HG03571 (cell line): ENCODE measurements around the gene TTC7B.

Experiments used
- ATAC-seq: cut with Tn5 transposase; IDR thresholded peaks from one replicate; pipeline ENCODE4 v1.9.1; 2021; ENCODE audit not compliant: unreplicated experiment

TTC7B gene

GRCh38 chr14:90551733-90552464, 264.3 kb downstream of the TTC7B start:
- no peak for ATAC-seq

DNA sequence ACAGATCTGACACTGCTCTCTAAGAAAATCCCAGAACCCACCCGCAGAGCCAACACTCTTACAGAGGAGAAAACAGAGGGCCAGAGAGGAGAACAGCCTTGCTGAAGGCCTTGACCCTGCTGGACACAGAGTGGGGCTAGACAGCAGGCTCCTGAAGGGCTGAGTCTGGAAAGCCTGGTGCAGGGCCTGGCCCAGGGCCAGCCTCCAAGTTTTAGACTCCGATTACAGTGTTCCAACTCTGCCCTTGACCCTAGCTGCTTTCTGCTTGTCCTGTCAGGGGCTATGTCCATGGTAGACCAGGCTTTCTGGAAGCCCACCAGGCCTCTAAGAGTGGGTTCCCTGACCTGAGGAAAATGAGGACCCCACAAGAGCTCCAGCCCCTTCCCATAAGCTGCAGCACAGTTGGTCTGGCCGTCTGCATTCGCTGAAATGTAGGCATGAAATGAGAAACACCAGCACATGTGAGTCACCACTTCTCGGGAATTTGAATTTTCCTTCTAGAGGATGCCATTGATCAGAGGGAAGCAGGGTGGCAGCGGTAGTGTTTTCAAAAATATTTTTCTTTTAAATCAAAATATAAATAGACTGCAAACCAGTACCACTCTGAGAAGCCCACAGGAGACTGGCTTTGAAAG, 265.0 kb downstream of the TTC7B start:
- no peak for ATAC-seq

DNA sequence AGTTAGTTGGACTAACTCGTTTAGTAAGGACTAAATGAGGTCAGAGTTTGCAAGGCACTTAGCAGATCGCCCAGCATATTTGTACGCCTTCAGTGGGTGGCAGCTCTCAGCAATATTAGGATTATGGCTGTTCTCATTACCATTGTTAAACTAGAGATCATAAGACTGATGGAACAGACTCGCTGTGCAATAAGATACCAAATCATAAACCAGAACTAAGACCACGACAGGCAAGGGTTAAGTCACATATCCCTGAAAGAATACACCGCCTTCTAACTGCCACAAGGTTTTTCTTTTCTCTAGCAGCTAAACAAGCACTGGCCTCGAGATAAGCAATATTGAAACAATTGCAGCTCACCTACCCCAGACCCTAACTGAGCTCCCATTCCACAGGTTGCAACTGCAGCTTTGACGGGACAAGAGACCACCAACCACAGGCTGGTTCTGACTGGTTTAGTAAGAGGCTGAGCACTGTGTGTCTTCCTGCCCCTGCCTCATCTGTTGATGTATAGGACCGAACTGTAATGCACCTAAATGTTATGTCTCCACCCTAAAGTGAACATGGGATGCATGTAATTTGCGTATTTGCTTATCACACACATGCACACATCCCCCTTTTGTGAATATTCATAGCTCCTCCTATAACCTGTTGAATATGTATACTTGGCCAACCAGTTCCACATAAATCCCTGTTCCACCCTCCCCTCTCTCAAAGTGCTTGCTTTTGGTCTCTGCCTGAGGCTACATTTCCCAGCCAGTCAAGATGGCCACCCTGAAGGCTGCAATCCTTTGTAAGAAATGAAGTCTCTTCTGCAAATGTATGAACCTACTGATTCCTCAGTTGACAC, 266.2 kb downstream of the TTC7B start:
- no peak for ATAC-seq

GRCh38 chr14:90548455-90548854, 267.8 kb downstream of the TTC7B start:
- ATAC-seq, result no peak

- no peak for ATAC-seq
Observed at GRCh38 chr14:90547968-90548367, 268.3 kb downstream of the TTC7B start.

DNA sequence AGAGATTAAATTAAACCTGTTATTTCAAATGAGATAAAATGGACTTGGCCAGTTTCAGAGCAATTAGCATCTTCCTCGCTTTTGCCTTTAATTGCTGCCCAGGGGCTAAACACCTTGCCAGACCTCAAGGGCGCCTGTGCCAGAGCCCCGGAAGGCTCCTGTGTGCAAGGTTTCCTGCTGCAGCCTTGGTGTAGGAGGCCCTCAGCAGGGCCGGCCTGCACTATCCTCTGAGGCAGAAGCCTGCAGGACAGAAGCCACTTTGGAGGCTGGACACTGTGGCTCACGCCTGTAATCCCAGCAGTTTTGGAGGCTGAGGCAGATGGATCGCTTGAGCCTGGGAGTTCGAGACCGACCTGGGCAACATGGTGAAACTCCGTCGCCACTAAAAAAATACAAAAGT, 269.0 kb downstream of the TTC7B start:
- no peak for ATAC-seq

- ATAC-seq, result no peak
Observed at GRCh38 chr14:90546767-90547166, 269.5 kb downstream of the TTC7B start.

DNA sequence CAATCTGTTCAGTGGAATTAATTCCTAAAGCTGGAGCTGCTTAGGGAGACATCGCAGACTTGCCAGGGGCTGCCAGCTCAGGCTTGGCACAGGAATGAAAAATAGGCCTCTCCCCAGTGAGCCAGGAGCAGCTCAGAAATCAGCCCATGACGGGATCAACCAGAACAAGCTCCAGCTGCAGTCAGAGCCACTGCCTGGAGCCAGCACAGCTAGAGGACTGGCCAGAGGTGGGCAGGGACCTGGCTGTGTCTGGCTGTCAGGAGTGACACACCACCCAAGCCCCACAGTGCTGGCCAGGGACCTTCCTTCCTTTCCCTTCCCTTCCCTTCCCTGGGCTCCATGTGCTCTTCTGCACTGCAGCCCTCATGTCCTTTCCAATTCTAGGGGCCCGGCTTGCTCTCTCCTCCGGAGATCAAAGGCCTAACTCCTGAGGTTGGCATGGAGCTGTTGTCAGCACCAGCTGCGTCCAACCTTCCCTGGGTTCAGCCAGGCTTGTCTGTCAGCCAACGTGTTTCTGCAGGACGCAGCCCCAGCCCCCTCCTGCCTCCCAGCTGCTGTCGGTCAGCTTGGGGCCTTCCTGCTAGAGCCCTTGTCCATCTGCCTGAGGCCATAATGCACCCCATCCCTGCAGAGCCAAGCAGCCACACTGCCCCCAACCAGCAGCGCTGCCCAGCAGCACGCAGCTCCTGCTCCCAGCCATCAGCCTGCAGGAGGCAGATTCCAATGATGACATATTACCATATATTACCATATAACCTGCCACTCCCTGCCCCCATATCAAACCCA, 270.1 kb downstream of the TTC7B start:
- no peak for ATAC-seq

GRCh38 chr14:90545382-90545781, 270.8 kb downstream of the TTC7B start:
- ATAC-seq, result no peak

- no peak for ATAC-seq
Observed at GRCh38 chr14:90544971-90545370, 271.3 kb downstream of the TTC7B start.

GRCh38 chr14:90544566-90544965, 271.7 kb downstream of the TTC7B start:
- ATAC-seq, result no peak

DNA sequence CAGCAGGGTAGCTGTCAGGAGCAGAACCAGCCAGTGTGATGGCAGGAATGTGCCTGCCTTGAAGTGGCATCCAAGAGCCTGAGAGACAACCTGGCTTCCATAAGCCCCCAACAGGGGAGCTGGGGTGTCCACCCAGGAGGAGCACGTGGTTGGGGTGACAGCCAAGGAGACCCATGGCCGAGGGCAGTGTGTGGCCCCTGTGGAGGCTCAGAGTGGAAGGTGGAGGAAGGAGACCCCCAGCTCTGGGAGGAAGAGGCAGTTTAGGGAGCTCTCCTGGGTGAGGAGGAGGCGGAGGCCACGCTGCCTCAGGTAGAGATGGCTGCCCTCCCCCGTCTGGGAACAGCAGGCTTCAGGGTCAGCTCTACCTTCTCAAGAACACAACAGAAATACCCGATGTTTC, 272.4 kb downstream of the TTC7B start:
- ATAC-seq, result no peak

- no peak for ATAC-seq
Observed at GRCh38 chr14:90541076-90541634, 275.1 kb downstream of the TTC7B start.

- no peak for ATAC-seq
Observed at GRCh38 chr14:90540437-90540836, 275.8 kb downstream of the TTC7B start.

- no peak for ATAC-seq
Observed at GRCh38 chr14:90539996-90540395, 276.2 kb downstream of the TTC7B start.

GRCh38 chr14:90539496-90539775, 276.8 kb downstream of the TTC7B start:
- ATAC-seq, result no peak

- no peak for ATAC-seq
Observed at GRCh38 chr14:90538716-90539495, 277.3 kb downstream of the TTC7B start.

- ATAC-seq, result no peak
Observed at GRCh38 chr14:90538095-90538494, 278.1 kb downstream of the TTC7B start.

- ATAC-seq, result no peak
Observed at GRCh38 chr14:90536511-90537191, 279.6 kb downstream of the TTC7B start.

GRCh38 chr14:90536092-90536491, 280.1 kb downstream of the TTC7B start:
- ATAC-seq, result no peak
